Caco-2 (cell line): Measurements from ENCODE around the gene GIGYF1. TPM values are rescaled to one million over a fixed set of nuclear protein-coding genes. Genes with fewer than 3 reads are reported as not detected.

ENCODE experiments used
- BruUV-seq: library from RNA; stranded (reverse); fragments of 400-500 nt; replicated peaks from 2 replicates; lab custom pipeline; 2021; lab: Mats Ljungman, UMichigan
- CTCF ChIA-PET: fragments of 300-600 bp; sonication (Branson Sonifier 250); formaldehyde crosslinking; loops from one replicate; lab custom pipeline; 2022; ENCODE audit warnings: antibody characterized with exemption; lab: Charles Lee
- POLR2A ChIA-PET: fragments of 300-600 bp; sonication (Branson Sonifier 250); formaldehyde crosslinking; loops from one replicate; lab custom pipeline; 2022; ENCODE audit warnings: antibody characterized with exemption; lab: Charles Lee
- DNase-seq, 2 experiments: peaks; one replicate each; pipeline versions ENCODE4 v3.0.0 to v3.0.0-alpha.2; 2020 to 2022
- H3K27me3 ChIP-seq: replicated peaks from 2 replicates; pipeline ENCODE4 v1.6.0; 2011; ENCODE audit warnings: low read length; ENCODE audit not compliant: control insufficient read depth, insufficient read depth
- H3K36me3 ChIP-seq: 2 replicates; pipeline ENCODE4 v1.5.1; 2011; ENCODE audit warnings: low read length; ENCODE audit not compliant: control insufficient read depth, insufficient read depth
- H3K4me1 ChIP-seq: fragments of 250-450 bp; sonication (Bioruptor Pico); 2 replicates; pipeline ENCODE4 v1.5.1; 2020; ENCODE audit warnings: mild to moderate bottlenecking
- H3K4me3 ChIP-seq: 2 replicates; pipeline ENCODE4 v1.5.1; 2011; ENCODE audit warnings: low read depth, mild to moderate bottlenecking, control low read depth, low read length
- H3K9me3 ChIP-seq: fragments of 250-450 bp; sonication (Bioruptor Pico); 2 replicates; pipeline ENCODE4 v1.5.1; 2020; ENCODE audit warnings: mild to moderate bottlenecking, moderate library complexity
- H3K27ac Mint-ChIP-seq: one replicate; pipeline ENCODE4 v1.8.0; 2022; ENCODE audit warnings: mixed read lengths; ENCODE audit not compliant: unreplicated experiment
- H3K27me3 Mint-ChIP-seq: one replicate; pipeline ENCODE4 v1.8.0; 2022; ENCODE audit warnings: mixed read lengths; ENCODE audit not compliant: insufficient read depth, unreplicated experiment
- H3K36me3 Mint-ChIP-seq: one replicate; pipeline ENCODE4 v1.8.0; 2022; ENCODE audit warnings: mild to moderate bottlenecking, mixed read lengths; ENCODE audit not compliant: insufficient read depth, unreplicated experiment
- H3K4me1 Mint-ChIP-seq: one replicate; pipeline ENCODE4 v1.8.0; 2022; ENCODE audit warnings: low read depth, mixed read lengths; ENCODE audit not compliant: unreplicated experiment
- H3K4me3 Mint-ChIP-seq: one replicate; pipeline ENCODE4 v1.8.0; 2022; ENCODE audit warnings: mild to moderate bottlenecking, moderate library complexity, mixed read lengths; ENCODE audit not compliant: unreplicated experiment
- H3K9me3 Mint-ChIP-seq: one replicate; pipeline ENCODE4 v1.8.0; 2022; ENCODE audit warnings: mixed read lengths; ENCODE audit not compliant: unreplicated experiment
- intact Hi-C: fragments of 100-400 bp; cut with micrococcal nuclease; formaldehyde crosslinking; loops from one replicate; pipeline ENCODE4 v1.10.0; 2022; ENCODE audit not compliant: unreplicated experiment
- total RNA-seq: library from RNA; stranded (reverse); gene quantifications from 2 replicates; pipeline ENCODE4 v1.2.3, GENCODE V29; 2022
- TF ChIP-seq, protein P1 (sequence below), 2 experiments: fragments of 200-600 bp in 1 of 2; IDR thresholded peaks; 1 replicate in 1 of 2; 2 replicates in 1 of 2; pipeline versions ENCODE4 v1.5.1 to v1.8.0; 2011 to 2022; ENCODE audit warnings: antibody characterized with exemption in 1 of 2, control low read depth in 1 of 2, inconsistent platforms in 1 of 2, low read depth in 1 of 2, low read length in 1 of 2, mild to moderate bottlenecking in 1 of 2, moderate library complexity in 1 of 2; ENCODE audit not compliant: insufficient read depth in 1 of 2, severe bottlenecking in 1 of 2, unreplicated experiment in 1 of 2

The GIGYF1 gene
- total RNA-seq, 1 experiment from 2014 or later, result 53.1 TPM

GRCh38 chr7:100674411-100675104 is 19.5 kb downstream of the GIGYF1 start:
- TSS peak; percentile 18 for BruUV-seq
- H3K36me3 Mint-ChIP-seq, result peaks cover 46% of the 10 kb centered on the region

GRCh38 chr7:100673942-100674410 is 20.1 kb downstream of the GIGYF1 start:
- peak overlapping the region; percentile 94 for H3K27ac Mint-ChIP-seq
- ChIA-PET POLR2A (interaction anchor here (0.7 kb wide), 1 partner anchor 20 kb away, joined by 3 read pairs; the partner anchor contains the start of gene GIGYF1), CTCF (interaction anchor here (0.6 to 1.6 kb wide), 2 partner anchors 32 to 61 kb away, joined by 4 to 5 read pairs; partner anchors contain the start of genes MOSPD3 and POP7)
- H3K27me3 ChIP-seq, result no peaks in the 10 kb centered on the region
- peaks cover 40% of the 10 kb centered on the region for H3K36me3 Mint-ChIP-seq
- no peaks in the 10 kb centered on the region for H3K27me3 Mint-ChIP-seq
- DNase-seq, result no peak
- BruUV-seq, result no TSS peak
- H3K4me3 ChIP-seq, result peak overlapping the region; percentile 100
- intact Hi-C loops, result loop anchor here (1.0 to 2.0 kb wide), 5 partner anchors 21 to 88 kb away; partner anchors contain the start of genes FBXO24, LRCH4 and MOSPD3
- H3K4me1 Mint-ChIP-seq, result peaks cover under 1% of the 10 kb centered on the region
- no peaks in the 10 kb centered on the region for H3K9me3 Mint-ChIP-seq
- TF ChIP-seq, protein P1, sequence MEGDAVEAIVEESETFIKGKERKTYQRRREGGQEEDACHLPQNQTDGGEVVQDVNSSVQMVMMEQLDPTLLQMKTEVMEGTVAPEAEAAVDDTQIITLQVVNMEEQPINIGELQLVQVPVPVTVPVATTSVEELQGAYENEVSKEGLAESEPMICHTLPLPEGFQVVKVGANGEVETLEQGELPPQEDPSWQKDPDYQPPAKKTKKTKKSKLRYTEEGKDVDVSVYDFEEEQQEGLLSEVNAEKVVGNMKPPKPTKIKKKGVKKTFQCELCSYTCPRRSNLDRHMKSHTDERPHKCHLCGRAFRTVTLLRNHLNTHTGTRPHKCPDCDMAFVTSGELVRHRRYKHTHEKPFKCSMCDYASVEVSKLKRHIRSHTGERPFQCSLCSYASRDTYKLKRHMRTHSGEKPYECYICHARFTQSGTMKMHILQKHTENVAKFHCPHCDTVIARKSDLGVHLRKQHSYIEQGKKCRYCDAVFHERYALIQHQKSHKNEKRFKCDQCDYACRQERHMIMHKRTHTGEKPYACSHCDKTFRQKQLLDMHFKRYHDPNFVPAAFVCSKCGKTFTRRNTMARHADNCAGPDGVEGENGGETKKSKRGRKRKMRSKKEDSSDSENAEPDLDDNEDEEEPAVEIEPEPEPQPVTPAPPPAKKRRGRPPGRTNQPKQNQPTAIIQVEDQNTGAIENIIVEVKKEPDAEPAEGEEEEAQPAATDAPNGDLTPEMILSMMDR (IDR thresholded peaks at IDR 0.05; ENCODE audit: insufficient read depth in 1 of 2, low read depth in 1 of 2, low read length in 1 of 2, severe bottlenecking in 1 of 2, unreplicated experiment in 1 of 2), result no peak
- H3K4me1 ChIP-seq, result no peaks in the 10 kb centered on the region
- H3K36me3 ChIP-seq, result peaks cover 9% of the 10 kb centered on the region
- peak overlapping the region; percentile 85 for H3K4me3 Mint-ChIP-seq
- no peaks in the 10 kb centered on the region for H3K9me3 ChIP-seq

More at GRCh38 chr7:100674411-100675104, 19.5 kb downstream of the GIGYF1 start:
- DNase-seq, result peak in 1 of 2 experiments; percentile 35
- H3K36me3 ChIP-seq, result peaks cover 11% of the 10 kb centered on the region
- ChIA-PET CTCF (interaction anchor here (0.6 to 1.6 kb wide), 2 partner anchors 31 to 62 kb away, joined by 4 to 5 read pairs; partner anchors contain the start of genes MOSPD3 and POP7), POLR2A (interaction anchor here (0.7 to 1.1 kb wide), 2 partner anchors 19 to 62 kb away, joined by 3 read pairs; partner anchors contain the start of genes GIGYF1 and MOSPD3)
- H3K4me1 Mint-ChIP-seq, result peaks cover 6% of the 10 kb centered on the region
- no peaks in the 10 kb centered on the region for H3K9me3 Mint-ChIP-seq
- TF ChIP-seq, protein P1 (IDR thresholded peaks at IDR 0.05; ENCODE audit: insufficient read depth in 1 of 2, low read depth in 1 of 2, low read length in 1 of 2, severe bottlenecking in 1 of 2, unreplicated experiment in 1 of 2), result no peak
- no peaks in the 10 kb centered on the region for H3K27me3 ChIP-seq
- H3K27ac Mint-ChIP-seq, result peak overlapping the region; percentile 94
- H3K4me3 Mint-ChIP-seq, result peak overlapping the region; percentile 85
- no peaks in the 10 kb centered on the region for H3K27me3 Mint-ChIP-seq
- H3K9me3 ChIP-seq, result no peaks in the 10 kb centered on the region
- intact Hi-C loops, result no loop called here
- no peaks in the 10 kb centered on the region; the same call in 1 of the 2 replicates for H3K4me1 ChIP-seq
- H3K4me3 ChIP-seq, result peak overlapping the region; percentile 100

DNA sequence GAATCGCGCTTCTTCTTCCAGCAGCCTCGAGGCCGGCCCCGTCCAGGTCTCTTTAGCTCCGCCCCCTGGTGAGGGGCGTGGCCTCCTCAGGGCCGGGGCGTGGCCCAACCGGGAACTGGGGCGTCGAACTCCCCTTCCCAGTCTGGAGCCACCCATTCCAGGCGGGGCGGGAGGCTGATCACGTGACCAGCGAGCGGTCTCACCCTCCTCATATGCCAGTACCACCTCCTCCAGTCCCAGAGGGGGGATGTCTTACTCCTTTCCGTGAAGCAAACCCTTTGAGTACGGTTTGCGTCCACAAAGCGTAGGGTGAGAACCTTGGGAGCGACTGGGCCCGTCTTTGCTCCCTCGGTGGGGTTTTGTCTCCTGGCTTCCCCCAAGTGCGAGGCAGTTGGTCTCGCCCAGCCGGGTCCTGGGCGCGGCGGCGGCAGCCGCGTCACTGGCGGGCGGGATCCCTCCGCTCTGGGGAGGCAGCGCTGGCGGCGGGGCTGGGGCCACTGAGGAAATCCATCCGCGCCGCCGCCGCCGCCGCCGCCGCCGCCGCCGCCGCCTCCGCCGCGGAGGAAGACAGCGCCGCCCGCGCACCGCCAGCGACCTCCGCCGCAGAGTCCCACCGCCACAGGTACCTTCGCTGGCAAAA is 20.6 kb downstream of the GIGYF1 start, which contains the start of gene GNB2:
Gene GNB2 (plus strand): TSS at position 439 of the 640 bp plus-strand sequence. CDS start 2,526 bp downstream, outside the sequence.
- TF ChIP-seq, protein P1 (IDR thresholded peaks at IDR 0.05; ENCODE audit: insufficient read depth in 1 of 2, low read depth in 1 of 2, low read length in 1 of 2, severe bottlenecking in 1 of 2, unreplicated experiment in 1 of 2), result no peak
- H3K9me3 ChIP-seq, result no peaks in the 10 kb centered on the region
- H3K36me3 ChIP-seq, result peaks cover 7% of the 10 kb centered on the region
- peak; percentile 100 for DNase-seq
- Mint-ChIP-seq H3K4me1 (no peaks in the 10 kb centered on the region), H3K27ac (peak within 1 kb of the TSS; percentile 94), H3K36me3 (peaks cover 34% of the 10 kb centered on the region), H3K4me3 (peak within 1 kb of the TSS; percentile 85), H3K9me3 (no peaks in the 10 kb centered on the region), H3K27me3 (no peaks in the 10 kb centered on the region)
- H3K4me1 ChIP-seq, result no peaks in the 10 kb centered on the region
- ChIA-PET CTCF (interaction anchor here (0.6 to 1.0 kb wide), 8 partner anchors 18 to 154 kb away, joined by 3 to 10 read pairs (median 5); partner anchors contain the start of genes EPHB4, MOSPD3, PCOLCE and POP7), POLR2A (interaction anchor here (0.8 to 1.0 kb wide), 6 partner anchors 20 to 87 kb away, joined by 3 to 6 read pairs (median 5); partner anchors contain the start of genes FBXO24, GIGYF1, LRCH4 and MOSPD3)
- peak within 1 kb of the TSS; percentile 100 for H3K4me3 ChIP-seq
- intact Hi-C loops, result loop anchor here (1.0 to 2.0 kb wide), 5 partner anchors 21 to 87 kb away; partner anchors contain the start of genes FBXO24, LRCH4 and MOSPD3
- BruUV-seq, result no TSS peak
- H3K27me3 ChIP-seq, result no peaks in the 10 kb centered on the region
